ENCODE data around the gene FLOT1.

DNA sequence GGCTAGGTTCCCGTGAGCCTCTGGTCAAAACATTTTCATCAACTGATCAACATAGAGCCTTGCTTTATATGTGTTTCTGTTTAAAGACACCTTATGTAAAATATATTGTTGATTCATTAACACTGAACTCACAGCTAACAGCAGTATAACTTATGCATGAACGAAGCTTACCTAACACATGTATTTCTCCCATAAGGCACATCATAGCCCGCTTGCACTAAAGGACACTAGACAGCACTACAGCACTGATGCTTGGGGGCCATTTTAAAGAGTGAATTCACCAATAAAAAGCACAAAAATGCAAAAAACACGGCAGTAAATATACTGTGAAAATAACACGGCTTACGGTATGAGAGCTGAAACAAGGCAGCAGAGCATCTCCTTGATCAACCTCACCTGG lies 4.0 kb downstream of the FLOT1 start:
- TF ChIP-seq, protein P1, sequence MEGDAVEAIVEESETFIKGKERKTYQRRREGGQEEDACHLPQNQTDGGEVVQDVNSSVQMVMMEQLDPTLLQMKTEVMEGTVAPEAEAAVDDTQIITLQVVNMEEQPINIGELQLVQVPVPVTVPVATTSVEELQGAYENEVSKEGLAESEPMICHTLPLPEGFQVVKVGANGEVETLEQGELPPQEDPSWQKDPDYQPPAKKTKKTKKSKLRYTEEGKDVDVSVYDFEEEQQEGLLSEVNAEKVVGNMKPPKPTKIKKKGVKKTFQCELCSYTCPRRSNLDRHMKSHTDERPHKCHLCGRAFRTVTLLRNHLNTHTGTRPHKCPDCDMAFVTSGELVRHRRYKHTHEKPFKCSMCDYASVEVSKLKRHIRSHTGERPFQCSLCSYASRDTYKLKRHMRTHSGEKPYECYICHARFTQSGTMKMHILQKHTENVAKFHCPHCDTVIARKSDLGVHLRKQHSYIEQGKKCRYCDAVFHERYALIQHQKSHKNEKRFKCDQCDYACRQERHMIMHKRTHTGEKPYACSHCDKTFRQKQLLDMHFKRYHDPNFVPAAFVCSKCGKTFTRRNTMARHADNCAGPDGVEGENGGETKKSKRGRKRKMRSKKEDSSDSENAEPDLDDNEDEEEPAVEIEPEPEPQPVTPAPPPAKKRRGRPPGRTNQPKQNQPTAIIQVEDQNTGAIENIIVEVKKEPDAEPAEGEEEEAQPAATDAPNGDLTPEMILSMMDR (IDR thresholded peaks at IDR 0.05), result no peak
- TF ChIP-seq EP300 (IDR thresholded peaks at IDR 0.05) (no peak), POLR2A (IDR thresholded peaks at IDR 0.05) (no peak), POLR2AphosphoS5 (IDR thresholded peaks at IDR 0.05) (no peak)
